ENCODE data around the gene ABHD17B. TPM values are rescaled to one million over a fixed set of nuclear protein-coding genes. Genes with fewer than 3 reads are reported as not detected.

ABHD17B gene
- polyA plus RNA-seq, 1 experiment: 9.0 TPM

GRCh38 chr9:71878327-71879274, 32.4 kb downstream of the ABHD17B start:
- POLR2A ChIA-PET: no interaction called here
- TF ChIP-seq CTCF (IDR thresholded peaks at IDR 0.05; ENCODE audit: insufficient read depth, low read depth, low read length): no peak
- Histone ChIP-seq H3K4me3 (ENCODE audit: low read depth, low read length) (no peak overlapping the region), H3K27me3 (ENCODE audit: control insufficient read depth, insufficient read depth, low read length) (no peaks in the 10 kb centered on the region), H3K36me3 (ENCODE audit: control insufficient read depth, insufficient read depth, low read length) (peaks cover 1% of the 10 kb centered on the region; the same call in 1 of the 2 replicates)
- DNase-seq (ENCODE audit: low read depth): no peak
- CTCF ChIA-PET: interaction anchor here (0.6 kb wide), 1 partner anchor 437 kb away, joined by 3 read pairs; no protein-coding TSS in a partner anchor

GRCh38 chr9:71876829-71877228, 34.2 kb downstream of the ABHD17B start:
- no peak for TF ChIP-seq CTCF (IDR thresholded peaks at IDR 0.05; ENCODE audit: insufficient read depth, low read depth, low read length)
- H3K4me3 ChIP-seq (ENCODE audit: low read depth, low read length): no peak overlapping the region

GRCh38 chr9:71876106-71876505, 34.9 kb downstream of the ABHD17B start:
- DNase-seq (ENCODE audit: low read depth): no peak
- Histone ChIP-seq H3K36me3 (ENCODE audit: control insufficient read depth, insufficient read depth, low read length) (peaks cover 1% of the 10 kb centered on the region; the same call in 1 of the 2 replicates), H3K27me3 (ENCODE audit: control insufficient read depth, insufficient read depth, low read length) (no peaks in the 10 kb centered on the region), H3K4me3 (ENCODE audit: low read depth, low read length) (no peak overlapping the region)
- POLR2A ChIA-PET: no interaction called here
- CTCF ChIA-PET: interaction anchor here (0.6 kb wide), 1 partner anchor 51 kb away, joined by 4 read pairs; no protein-coding TSS in a partner anchor
- no peak for TF ChIP-seq CTCF (IDR thresholded peaks at IDR 0.05; ENCODE audit: insufficient read depth, low read depth, low read length)

More at GRCh38 chr9:71876829-71877228, 34.2 kb downstream of the ABHD17B start:
- DNase-seq (ENCODE audit: low read depth): no peak
- CTCF ChIA-PET: no interaction called here
- POLR2A ChIA-PET: no interaction called here
- peaks cover 1% of the 10 kb centered on the region; the same call in 1 of the 2 replicates for H3K36me3 ChIP-seq (ENCODE audit: control insufficient read depth, insufficient read depth, low read length)
- H3K27me3 ChIP-seq (ENCODE audit: control insufficient read depth, insufficient read depth, low read length): no peaks in the 10 kb centered on the region

GRCh38 chr9:71875345-71875744, 35.6 kb downstream of the ABHD17B start:
- ChIA-PET CTCF (interaction anchor here (0.6 kb wide), 1 partner anchor 52 kb away, joined by 4 read pairs; no protein-coding TSS in a partner anchor), POLR2A (no interaction called here)
- DNase-seq (ENCODE audit: low read depth): no peak

More at GRCh38 chr9:71875345-71875744, 35.6 kb downstream of the ABHD17B start:
- no peak overlapping the region for H3K4me3 ChIP-seq (ENCODE audit: low read depth, low read length)
- H3K36me3 ChIP-seq (ENCODE audit: control insufficient read depth, insufficient read depth, low read length): peaks cover 1% of the 10 kb centered on the region; the same call in 1 of the 2 replicates
- no peak for TF ChIP-seq CTCF (IDR thresholded peaks at IDR 0.05; ENCODE audit: insufficient read depth, low read depth, low read length)
- no peaks in the 10 kb centered on the region for H3K27me3 ChIP-seq (ENCODE audit: control insufficient read depth, insufficient read depth, low read length)

Data from BJ (cell line).